SH-SY5Y (cell line): ENCODE results near the gene TMEM87A.

Source experiments
- GATA2 ChIP-seq: IDR thresholded peaks from 2 replicates; pipeline ENCODE4 v1.6.1; 2011; ENCODE audit warnings: mild to moderate bottlenecking, low read depth, low read length
- GATA3 ChIP-seq: IDR thresholded peaks from 2 replicates; pipeline ENCODE4 v1.6.1; 2011; ENCODE audit warnings: low read depth, mild to moderate bottlenecking, low read length, moderate library complexity

Gene TMEM87A

DNA sequence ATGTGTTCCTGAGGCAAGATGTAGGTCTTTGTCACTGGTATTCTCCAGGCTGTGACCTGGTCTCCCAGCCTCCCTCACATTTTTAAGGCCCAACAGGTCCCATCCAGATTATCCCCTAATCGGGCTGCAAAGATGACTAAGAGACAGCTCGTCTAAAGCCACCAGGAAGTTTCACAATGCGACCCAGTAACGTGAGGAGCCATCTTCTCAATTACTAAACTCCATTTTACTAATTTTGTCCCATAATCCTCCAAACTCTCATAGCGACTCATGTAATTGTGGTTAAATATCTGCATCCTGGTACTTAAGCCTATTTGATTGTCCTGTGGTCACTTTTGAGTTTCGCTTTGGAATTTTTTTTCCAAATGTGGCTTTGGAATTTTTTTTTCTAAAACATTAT, 108.1 kb downstream of the TMEM87A start:
- TF ChIP-seq GATA2 (no peak), GATA3 (no peak)

- TF ChIP-seq GATA3 (no peak), GATA2 (no peak)
These were observed 109.2 kb downstream of the TMEM87A start for GRCh38 chr15:42163947-42164550.

GRCh38 chr15:42163291-42163690, 109.9 kb downstream of the TMEM87A start:
- TF ChIP-seq GATA2, result no peak
- TF ChIP-seq GATA3, result no peak
